HepG2 (cell line): ENCODE data around the gene CD2. TPM values are rescaled to one million over a fixed set of nuclear protein-coding genes. Genes with fewer than 3 reads are reported as not detected.

Experiments used
- ATAC-seq: fragments of 200-7000 bp; cut with Tn5 transposase; 3 replicates; pipeline ENCODE4 v1.9.1; 2020; ENCODE audit warnings: mild to moderate bottlenecking, moderate library complexity
- BruUV-seq: library from RNA; stranded (reverse); fragments of 400-500 nt; replicated peaks from 2 replicates; lab custom pipeline; 2021; lab: Mats Ljungman, UMichigan
- CTCF ChIA-PET: fragments of 300-600 bp; formaldehyde crosslinking; extraction: SDS; loops from one replicate; lab custom pipeline; 2021; ENCODE audit warnings: low total read pairs, inconsistent platforms, low intra/inter-chr PET ratio; lab: Yijun Ruan, JAX
- POLR2A ChIA-PET: fragments of 350-600 bp; sonication (Branson Sonifier 250); formaldehyde crosslinking; loops from one replicate; lab custom pipeline; 2020; ENCODE audit warnings: antibody characterized with exemption, inconsistent platforms; lab: Yijun Ruan, JAX
- DNase-seq: peaks from one replicate; pipeline ENCODE4 v3.0.0-alpha.2; 2015; ENCODE audit warnings: low spot score
- FAIRE-seq: peaks from 3 replicates; lab custom pipeline; 2011; peaks lifted over from hg19 to GRCh38; lab: Jason Lieb, UNC
- H2AFZ ChIP-seq: one replicate; pipeline ENCODE4 v1.6.1; 2011; ENCODE audit warnings: low read length, inconsistent platforms
- H3K27ac ChIP-seq: fragments of 300-600 bp; 3 replicates; pipeline ENCODE4 v1.8.0; 2011; ENCODE audit warnings: mixed run types, mild to moderate bottlenecking, mixed read lengths, low read length, inconsistent platforms; ENCODE audit not compliant: insufficient read depth; ENCODE audit errors: extremely low read length
- H3K27me3 ChIP-seq, 2 experiments: fragments of 200-600 bp in 1 of 2; 2 replicates in 1 of 2; 3 replicates in 1 of 2; pipeline versions ENCODE4 v1.6.0 to v1.8.0; 2011; ENCODE audit warnings: low read length in 2 of 2, mild to moderate bottlenecking in 2 of 2, moderate library complexity in 2 of 2, inconsistent platforms in 1 of 2; ENCODE audit not compliant: insufficient read depth in 2 of 2, control insufficient read depth in 1 of 2
- H3K36me3 ChIP-seq, 2 experiments: fragments of 200-600 bp in 1 of 2; replicated peaks in 1 of 2; 2 replicates in 1 of 2; 3 replicates in 1 of 2; pipeline versions ENCODE4 v1.5.1 to v1.8.0; 2011; ENCODE audit warnings: low read length in 2 of 2, inconsistent platforms in 1 of 2; ENCODE audit not compliant: insufficient read depth in 2 of 2, control insufficient read depth in 1 of 2
- H3K4me1 ChIP-seq: 2 replicates; pipeline ENCODE4 v1.5.1; 2012; ENCODE audit warnings: low read length, inconsistent platforms; ENCODE audit not compliant: insufficient read depth
- H3K4me2 ChIP-seq: 2 replicates; pipeline ENCODE4 v1.6.0; 2011; ENCODE audit warnings: low read depth, low read length, inconsistent platforms
- H3K4me3 ChIP-seq, 3 experiments: fragments of 200-600 bp in 1 of 3; sonication (generic), shearing (Covaris generic) in 1 of 3; replicated peaks in 1 of 3; 2 replicates each; pipeline ENCODE4 v1.5.1; 2011 to 2016; ENCODE audit warnings: low read length in 3 of 3, inconsistent platforms in 2 of 3, low read depth in 2 of 3, mild to moderate bottlenecking in 2 of 3, control low read depth in 1 of 3, mixed read lengths in 1 of 3; ENCODE audit not compliant: insufficient read depth in 1 of 3
- H3K79me2 ChIP-seq: one replicate; pipeline ENCODE4 v1.6.1; 2011; ENCODE audit warnings: low read length, inconsistent platforms; ENCODE audit not compliant: insufficient read depth
- H3K9ac ChIP-seq: 2 replicates; pipeline ENCODE4 v1.6.0; 2011; ENCODE audit warnings: mild to moderate bottlenecking, low read depth, low read length, inconsistent platforms; ENCODE audit not compliant: insufficient read depth
- H3K9me3 ChIP-seq: 2 replicates; pipeline ENCODE4 v1.5.1; 2012; ENCODE audit warnings: mild to moderate bottlenecking, low read length
- H4K20me1 ChIP-seq: 2 replicates; pipeline ENCODE4 v1.6.0; 2011; ENCODE audit warnings: inconsistent platforms, mild to moderate bottlenecking, low read length, moderate library complexity; ENCODE audit not compliant: insufficient read depth
- ATF2 ChIP-seq: sonication (generic); formaldehyde crosslinking; IDR thresholded peaks from 2 replicates; pipeline ENCODE4 v1.4.0; 2020; ENCODE audit warnings: missing genetic modification reagents
- CAMTA2 ChIP-seq: sonication (generic); formaldehyde crosslinking; IDR thresholded peaks from 2 replicates; pipeline ENCODE4 v1.4.0; 2020; ENCODE audit warnings: mild to moderate bottlenecking, missing genetic modification reagents, borderline replicate concordance
- CTCF ChIP-seq: sonication (generic); formaldehyde crosslinking; IDR thresholded peaks from 2 replicates; pipeline ENCODE4 v1.5.0; 2020; ENCODE audit warnings: mild to moderate bottlenecking, missing genetic modification reagents, moderate library complexity
- HHEX ChIP-seq: IDR thresholded peaks from 2 replicates; pipeline ENCODE4 v1.6.1; 2016; ENCODE audit warnings: control low read depth
- NFE2L1 ChIP-seq: sonication (generic); formaldehyde crosslinking; IDR thresholded peaks from 2 replicates; pipeline ENCODE4 v1.4.0; 2020; ENCODE audit warnings: missing genetic modification reagents, mild to moderate bottlenecking, borderline replicate concordance
- SKI ChIP-seq: fragments of 450-650 bp; IDR thresholded peaks from one replicate; pipeline ENCODE4 v1.6.1; 2018; ENCODE audit warnings: mild to moderate bottlenecking; ENCODE audit not compliant: partially characterized antibody
- SMC3 ChIP-seq: IDR thresholded peaks from 2 replicates; pipeline ENCODE4 v1.6.1; 2011; ENCODE audit warnings: low read length, improper control_type of control experiment
- STAG1 ChIP-seq: sonication (generic); formaldehyde crosslinking; IDR thresholded peaks from 2 replicates; pipeline ENCODE4 v1.4.0; 2020; ENCODE audit warnings: missing genetic modification reagents
- TCF12 ChIP-seq, 2 experiments: fragments of 450-650 bp in 1 of 2; sonication (generic) in 1 of 2; formaldehyde crosslinking in 1 of 2; IDR thresholded peaks; 2 replicates each; pipeline versions ENCODE4 v1.6.1 to v1.8.0; 2017 to 2022; ENCODE audit warnings: antibody characterized with exemption in 1 of 2, mild to moderate bottlenecking in 1 of 2, missing genetic modification reagents in 1 of 2, moderate library complexity in 1 of 2
- THAP8 ChIP-seq: sonication (generic); formaldehyde crosslinking; IDR thresholded peaks from 2 replicates; pipeline ENCODE4 v1.5.1; 2020; ENCODE audit warnings: missing genetic modification reagents, mild to moderate bottlenecking, borderline replicate concordance
- ZNF552 ChIP-seq: sonication (generic); formaldehyde crosslinking; IDR thresholded peaks from 2 replicates; pipeline ENCODE4 v1.9.0; 2022; ENCODE audit warnings: missing genetic modification reagents, mild to moderate bottlenecking, borderline replicate concordance
- ZNF737 ChIP-seq: sonication (generic); formaldehyde crosslinking; IDR thresholded peaks from 2 replicates; pipeline ENCODE4 v1.5.0; 2020; ENCODE audit warnings: missing genetic modification reagents, mild to moderate bottlenecking, borderline replicate concordance
- WGBS: methylation state at CpG from one replicate; pipeline ENCODE4 v1.1.6; 2017; ENCODE audit warnings: low lambda C conversion rate; 5-methylcytosine and 5-hydroxymethylcytosine counted together
- in situ Hi-C: cut with HindIII; loops from 2 replicates; pipeline ENCODE4 v1.10.0; 2017; ENCODE audit warnings: low pct_unique_long_range_greater_than_20kb; ENCODE audit not compliant: extremely low pct_ligation_motif_present
- intact Hi-C: fragments of 100-400 bp; cut with micrococcal nuclease; formaldehyde crosslinking; loops from one replicate; pipeline ENCODE4 v1.10.0; 2022; ENCODE audit not compliant: unreplicated experiment
- polyA plus RNA-seq, 8 experiments: library from polyadenylated mRNA; depleted of rRNA in 3 of 8; stranded (reverse) in 7 of 8; unstranded in 1 of 8; fragments of >200 nt; fragmentation: Illumina TruSeq in 4 of 8; extraction: Trizol in 4 of 8; gene quantifications; 2 replicates each; pipeline versions ENCODE4 v1.2.1 to v1.2.3, GENCODE V29; 2011 to 2016; ENCODE audit warnings: low read depth in 4 of 8, missing spikeins in 1 of 8, mixed read lengths in 1 of 8; ENCODE audit not compliant: insufficient read depth in 1 of 8
- total RNA-seq, 5 experiments: library from RNA; depleted of rRNA; stranded (reverse); fragments of >200 nt; fragmentation: Illumina TruSeq; extraction: Trizol; gene quantifications; 2 replicates each; pipeline ENCODE4 v1.2.3, GENCODE V29; 2016; ENCODE audit warnings: low read depth in 1 of 5
- TF ChIP-seq, protein P1 (sequence below): sonication (generic); formaldehyde crosslinking; IDR thresholded peaks from 2 replicates; pipeline ENCODE4 v1.4.0; 2020; ENCODE audit warnings: mild to moderate bottlenecking, missing genetic modification reagents, borderline replicate concordance

Gene CD2
- total and polyA plus RNA-seq, 2 of the 13 experiments (the other 11 are each of a cell fraction or from before 2014, with no cell fraction given): not detected

GRCh38 chr1:116763787-116764465, 9.7 kb downstream of the CD2 start:
- POLR2A ChIA-PET: no interaction called here
- 2% methylated on average over 10 of the region's 11 CpGs for WGBS
- no peaks in the 10 kb centered on the region for H4K20me1 ChIP-seq
- H3K79me2 ChIP-seq: no peaks in the 10 kb centered on the region
- H3K9ac ChIP-seq: no peak overlapping the region
- FAIRE-seq (peak; percentile 26), ATAC-seq (peak; percentile 94)
- in situ Hi-C loops (no loop called here), intact Hi-C loops (no loop called here)
- H3K4me2 ChIP-seq: peak overlapping the region; percentile 55
- peak overlapping the region in 1 of 3 experiments; percentile 10; a peak in 1 of 6 replicates for H3K4me3 ChIP-seq
- no peak overlapping the region for H2AFZ ChIP-seq
- H3K9me3 ChIP-seq: no peaks in the 10 kb centered on the region
- TF ChIP-seq ZNF737 (CRISPR knock-in tag) (no peak), STAG1 (CRISPR knock-in tag) (peak; percentile 33; the same call in 1 of the 2 replicates), CTCF (CRISPR knock-in tag) (peak; percentile 66), CAMTA2 (no peak), NFE2L1 (CRISPR knock-in tag) (no peak), HHEX (CRISPR knock-in tag) (no peak), ZNF552 (CRISPR knock-in tag) (no peak), SKI (no peak), THAP8 (CRISPR knock-in tag) (no peak), ATF2 (CRISPR knock-in tag) (no peak), SMC3 (peak; percentile 63; the same call in 1 of the 2 replicates), TCF12 (IDR thresholded peaks at IDR 0.05) (no peak), TCF12 (CRISPR knock-in tag; IDR thresholded peaks at IDR 0.05) (no peak)
- TF ChIP-seq, protein P1, sequence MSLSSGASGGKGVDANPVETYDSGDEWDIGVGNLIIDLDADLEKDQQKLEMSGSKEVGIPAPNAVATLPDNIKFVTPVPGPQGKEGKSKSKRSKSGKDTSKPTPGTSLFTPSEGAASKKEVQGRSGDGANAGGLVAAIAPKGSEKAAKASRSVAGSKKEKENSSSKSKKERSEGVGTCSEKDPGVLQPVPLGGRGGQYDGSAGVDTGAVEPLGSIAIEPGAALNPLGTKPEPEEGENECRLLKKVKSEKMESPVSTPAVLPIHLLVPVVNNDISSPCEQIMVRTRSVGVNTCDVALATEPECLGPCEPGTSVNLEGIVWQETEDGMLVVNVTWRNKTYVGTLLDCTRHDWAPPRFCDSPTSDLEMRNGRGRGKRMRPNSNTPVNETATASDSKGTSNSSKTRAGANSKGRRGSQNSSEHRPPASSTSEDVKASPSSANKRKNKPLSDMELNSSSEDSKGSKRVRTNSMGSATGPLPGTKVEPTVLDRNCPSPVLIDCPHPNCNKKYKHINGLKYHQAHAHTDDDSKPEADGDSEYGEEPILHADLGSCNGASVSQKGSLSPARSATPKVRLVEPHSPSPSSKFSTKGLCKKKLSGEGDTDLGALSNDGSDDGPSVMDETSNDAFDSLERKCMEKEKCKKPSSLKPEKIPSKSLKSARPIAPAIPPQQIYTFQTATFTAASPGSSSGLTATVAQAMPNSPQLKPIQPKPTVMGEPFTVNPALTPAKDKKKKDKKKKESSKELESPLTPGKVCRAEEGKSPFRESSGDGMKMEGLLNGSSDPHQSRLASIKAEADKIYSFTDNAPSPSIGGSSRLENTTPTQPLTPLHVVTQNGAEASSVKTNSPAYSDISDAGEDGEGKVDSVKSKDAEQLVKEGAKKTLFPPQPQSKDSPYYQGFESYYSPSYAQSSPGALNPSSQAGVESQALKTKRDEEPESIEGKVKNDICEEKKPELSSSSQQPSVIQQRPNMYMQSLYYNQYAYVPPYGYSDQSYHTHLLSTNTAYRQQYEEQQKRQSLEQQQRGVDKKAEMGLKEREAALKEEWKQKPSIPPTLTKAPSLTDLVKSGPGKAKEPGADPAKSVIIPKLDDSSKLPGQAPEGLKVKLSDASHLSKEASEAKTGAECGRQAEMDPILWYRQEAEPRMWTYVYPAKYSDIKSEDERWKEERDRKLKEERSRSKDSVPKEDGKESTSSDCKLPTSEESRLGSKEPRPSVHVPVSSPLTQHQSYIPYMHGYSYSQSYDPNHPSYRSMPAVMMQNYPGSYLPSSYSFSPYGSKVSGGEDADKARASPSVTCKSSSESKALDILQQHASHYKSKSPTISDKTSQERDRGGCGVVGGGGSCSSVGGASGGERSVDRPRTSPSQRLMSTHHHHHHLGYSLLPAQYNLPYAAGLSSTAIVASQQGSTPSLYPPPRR: no peak
- TF ChIP-seq, all 625 proteins: peak for 3
- DNase-seq: peak; percentile 39
- peaks cover 0 to 4% of the 10 kb centered on the region in 2 experiments; a peak in 2 of 5 replicates for H3K27me3 ChIP-seq
- peaks cover 13% of the 10 kb centered on the region for H3K4me1 ChIP-seq
- CTCF ChIA-PET: interaction anchor here (1.8 kb wide), 1 partner anchor 54 kb away, joined by 9 read pairs; no protein-coding TSS in a partner anchor
- H3K27ac ChIP-seq: no peak overlapping the region
- H3K36me3 ChIP-seq: no peaks in the 10 kb centered on the region
- no TSS peak for BruUV-seq
